SU-DHL-6 (cell line): ENCODE measurements around the gene DIPK2A.
A peak's percentile ranks its signal among the peaks of the same experiment; 100 is the strongest.

Experiments
- EZH2phosphoT487 ChIP-seq: fragments of 200-600 bp; sonication (generic), shearing (Covaris generic); conservative IDR thresholded peaks from 2 replicates; pipeline ENCODE4 v1.6.1; 2018; ENCODE audit warnings: mild to moderate bottlenecking, antibody characterized with exemption, low read length, moderate library complexity, mixed read lengths
- TF ChIP-seq, protein P1 (sequence below): fragments of 200-600 bp; sonication (generic); IDR thresholded peaks from one replicate; pipeline ENCODE4 v1.5.1; 2017; ENCODE audit warnings: antibody characterized with exemption, mild to moderate bottlenecking, low read length, moderate library complexity; ENCODE audit not compliant: insufficient read depth, poor library complexity, severe bottlenecking

DNA sequence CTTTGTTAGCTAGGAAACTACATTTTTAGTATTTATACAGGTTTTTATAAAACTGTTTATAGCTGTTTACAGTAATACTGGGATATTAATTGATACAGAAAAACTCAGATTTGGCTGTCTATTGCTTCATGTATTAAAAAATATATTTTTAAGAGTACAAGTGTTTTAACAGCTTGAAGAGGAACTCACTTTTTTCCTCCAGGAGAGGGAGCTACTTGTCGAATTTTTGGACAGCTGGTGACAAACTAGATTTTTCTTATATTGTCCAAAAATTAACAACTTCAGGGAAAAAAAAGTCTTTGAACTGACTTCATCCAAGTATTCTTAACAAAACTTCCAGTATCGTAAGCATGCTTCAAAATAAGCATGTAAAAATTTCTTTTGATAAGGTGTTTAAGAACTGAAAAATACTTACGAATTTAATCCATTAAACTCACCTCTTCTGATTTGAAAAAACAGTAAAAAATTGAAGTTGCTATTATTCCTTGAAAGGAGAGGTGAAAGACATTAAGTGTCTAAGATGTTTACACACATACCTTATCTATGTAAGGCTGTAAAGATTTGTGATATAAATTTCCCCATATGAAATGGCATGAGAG lies 4.0 kb downstream of the DIPK2A start:
- TF ChIP-seq, protein P1, sequence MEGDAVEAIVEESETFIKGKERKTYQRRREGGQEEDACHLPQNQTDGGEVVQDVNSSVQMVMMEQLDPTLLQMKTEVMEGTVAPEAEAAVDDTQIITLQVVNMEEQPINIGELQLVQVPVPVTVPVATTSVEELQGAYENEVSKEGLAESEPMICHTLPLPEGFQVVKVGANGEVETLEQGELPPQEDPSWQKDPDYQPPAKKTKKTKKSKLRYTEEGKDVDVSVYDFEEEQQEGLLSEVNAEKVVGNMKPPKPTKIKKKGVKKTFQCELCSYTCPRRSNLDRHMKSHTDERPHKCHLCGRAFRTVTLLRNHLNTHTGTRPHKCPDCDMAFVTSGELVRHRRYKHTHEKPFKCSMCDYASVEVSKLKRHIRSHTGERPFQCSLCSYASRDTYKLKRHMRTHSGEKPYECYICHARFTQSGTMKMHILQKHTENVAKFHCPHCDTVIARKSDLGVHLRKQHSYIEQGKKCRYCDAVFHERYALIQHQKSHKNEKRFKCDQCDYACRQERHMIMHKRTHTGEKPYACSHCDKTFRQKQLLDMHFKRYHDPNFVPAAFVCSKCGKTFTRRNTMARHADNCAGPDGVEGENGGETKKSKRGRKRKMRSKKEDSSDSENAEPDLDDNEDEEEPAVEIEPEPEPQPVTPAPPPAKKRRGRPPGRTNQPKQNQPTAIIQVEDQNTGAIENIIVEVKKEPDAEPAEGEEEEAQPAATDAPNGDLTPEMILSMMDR: peak; percentile 45
- TF ChIP-seq EZH2phosphoT487: no peak
